Psoas muscle (tissue), 8 donors: ENCODE data around the gene SGF29. TPM values are rescaled to one million over a fixed set of nuclear protein-coding genes. Genes with fewer than 3 reads are reported as not detected.
"Not testable (repeated sequence)": the region's sequence is repeated elsewhere in the genome, so short reads cannot be mapped to it uniquely, and the experiment has no call there.

Source experiments
- ATAC-seq, 4 donors: fragments of 200-7000 bp; cut with Tn5 transposase; one replicate each; pipeline ENCODE4 v1.9.1; 2020; ENCODE audit warnings: moderate library complexity in 3 of 4, mild to moderate bottlenecking in 2 of 4
- DNase-seq, 2 donors: peaks; one replicate each; pipeline ENCODE4 v3.0.0-alpha.2; 2020
- H3K27ac ChIP-seq: fragments of 200-600 bp; one replicate; pipeline ENCODE4 v1.8.0; 2022
- H3K27me3 ChIP-seq, 3 donors: fragments of 200-600 bp in 1 of 3; one replicate each; pipeline versions ENCODE4 v1.6.1 to v1.8.0; 2013 to 2022; ENCODE audit warnings: low read length in 2 of 3, mild to moderate bottlenecking in 2 of 3, moderate library complexity in 1 of 3; ENCODE audit not compliant: insufficient read depth in 3 of 3
- H3K36me3 ChIP-seq, 2 donors: fragments of 200-600 bp in 1 of 2; one replicate each; pipeline versions ENCODE4 v1.6.1 to v1.8.0; 2013 to 2022; ENCODE audit warnings: low read depth in 1 of 2, mild to moderate bottlenecking in 1 of 2, moderate library complexity in 1 of 2; ENCODE audit not compliant: insufficient read depth in 1 of 2
- H3K4me1 ChIP-seq: fragments of 200-600 bp; one replicate; pipeline ENCODE4 v1.8.0; 2022
- H3K4me3 ChIP-seq: fragments of 200-600 bp; one replicate; pipeline ENCODE4 v1.8.0; 2022; ENCODE audit warnings: mild to moderate bottlenecking
- H3K9me3 ChIP-seq: fragments of 200-600 bp; one replicate; pipeline ENCODE4 v1.8.0; 2022
- WGBS, 3 donors: extraction: QIAGEN DNeasy Blood & Tissue Kit; methylation state at CpG; one replicate each; pipeline versions ENCODE4 v1.1.6 to v1.1.7; 2013; 5-methylcytosine and 5-hydroxymethylcytosine counted together
- intact Hi-C, 2 donors: fragments of 100-400 bp; cut with DNase I; formaldehyde crosslinking; loops; one replicate each; pipeline versions ENCODE4 v1.11.0 to v1.14.2; 2022
- polyA plus RNA-seq, 3 donors: library from polyadenylated mRNA; stranded (reverse); fragments of 200-250 nt; gene quantifications; one replicate each; pipeline ENCODE4 v1.2.3, GENCODE V29; 2013
- total RNA-seq, 4 donors: library from RNA; stranded (reverse); fragmentation: NEBNext Ultra II Directional in 2 of 4; extraction: Animal tissue kit (Norgen Biotek cat#: 25700) in 2 of 4; gene quantifications; one replicate each; pipeline versions ENCODE4 v1.2.1 to v1.2.4, GENCODE V29; 2021 to 2023
- TF ChIP-seq, protein P1 (sequence below): fragments of 200-600 bp; IDR thresholded peaks from one replicate; pipeline ENCODE4 v1.8.0; 2022; ENCODE audit warnings: antibody characterized with exemption
- donor health status: healthy with polysubstance abuse.
- donor health status: DM: no; HTN: no; CAD: no; lungs with moderate emphysema.
- donor health status: Bipolar disorder and iron deficiency.
- donor health status: healthy.
- donor health status: DM: yes; HTN: yes; CAD: no.
- donor health status: DM: no; HTN: no; CAD: no.
- donor health status: DM: no; HTN: no; CAD: no.
- donor health status: DM: yes; HTN: yes; CAD: no.

Gene SGF29
- total and polyA plus RNA-seq, 7 donors, result 20.5 to 48.3 (median 28.0) TPM

GRCh38 chr16:28590384-28591340 is 36.9 kb downstream of the SGF29 start:
- ATAC-seq (no peak), DNase-seq (no peak)
- Histone ChIP-seq H3K4me3 (no peak overlapping the region), H3K27ac (no peak overlapping the region), H3K4me1 (no peaks in the 10 kb centered on the region), H3K36me3 (peaks cover 0 to 61% of the 10 kb centered on the region in 2 donors), H3K9me3 (no peaks in the 10 kb centered on the region), H3K27me3 (no peaks in the 10 kb centered on the region)
- intact Hi-C loops, result no loop called here
- TF ChIP-seq, protein P1, sequence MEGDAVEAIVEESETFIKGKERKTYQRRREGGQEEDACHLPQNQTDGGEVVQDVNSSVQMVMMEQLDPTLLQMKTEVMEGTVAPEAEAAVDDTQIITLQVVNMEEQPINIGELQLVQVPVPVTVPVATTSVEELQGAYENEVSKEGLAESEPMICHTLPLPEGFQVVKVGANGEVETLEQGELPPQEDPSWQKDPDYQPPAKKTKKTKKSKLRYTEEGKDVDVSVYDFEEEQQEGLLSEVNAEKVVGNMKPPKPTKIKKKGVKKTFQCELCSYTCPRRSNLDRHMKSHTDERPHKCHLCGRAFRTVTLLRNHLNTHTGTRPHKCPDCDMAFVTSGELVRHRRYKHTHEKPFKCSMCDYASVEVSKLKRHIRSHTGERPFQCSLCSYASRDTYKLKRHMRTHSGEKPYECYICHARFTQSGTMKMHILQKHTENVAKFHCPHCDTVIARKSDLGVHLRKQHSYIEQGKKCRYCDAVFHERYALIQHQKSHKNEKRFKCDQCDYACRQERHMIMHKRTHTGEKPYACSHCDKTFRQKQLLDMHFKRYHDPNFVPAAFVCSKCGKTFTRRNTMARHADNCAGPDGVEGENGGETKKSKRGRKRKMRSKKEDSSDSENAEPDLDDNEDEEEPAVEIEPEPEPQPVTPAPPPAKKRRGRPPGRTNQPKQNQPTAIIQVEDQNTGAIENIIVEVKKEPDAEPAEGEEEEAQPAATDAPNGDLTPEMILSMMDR, result no peak
- WGBS, 3 donors, result 86 to 89% (median 88%) methylated on average over 20 to 22 of the region's 22 CpGs

- peaks cover 0 to 54% of the 10 kb centered on the region in 2 donors for H3K36me3 ChIP-seq
- WGBS, 3 donors, result 81 to 89% (median 87%) methylated on average over 6 of the region's 6 CpGs
Measured at GRCh38 chr16:28591355-28591754, 37.6 kb downstream of the SGF29 start.

GRCh38 chr16:28592511-28592910 is 38.8 kb downstream of the SGF29 start:
- DNase-seq (no peak), ATAC-seq (no peak)
- H3K27ac ChIP-seq, result no peak overlapping the region
- H3K4me1 ChIP-seq, result no peaks in the 10 kb centered on the region
- TF ChIP-seq, protein P1, result no peak
- no peaks in the 10 kb centered on the region for H3K9me3 ChIP-seq
- WGBS, 3 donors, result 85 to 96% (median 88%) methylated on average over 5 of the region's 5 CpGs
- H3K27me3 ChIP-seq, result peaks cover 0 to 4% (median 0%) of the 10 kb centered on the region in 3 donors
- peaks cover 0 to 42% of the 10 kb centered on the region in 2 donors for H3K36me3 ChIP-seq
- intact Hi-C loops, result no loop called here
- no peak overlapping the region for H3K4me3 ChIP-seq

More at GRCh38 chr16:28591355-28591754, 37.6 kb downstream of the SGF29 start:
- no peak for ATAC-seq
- TF ChIP-seq, protein P1, result no peak
- no peaks in the 10 kb centered on the region for H3K9me3 ChIP-seq
- H3K4me3 ChIP-seq, result no peak overlapping the region
- intact Hi-C loops, result no loop called here
- DNase-seq, result no peak
- H3K27ac ChIP-seq, result no peak overlapping the region
- H3K4me1 ChIP-seq, result no peaks in the 10 kb centered on the region
- no peaks in the 10 kb centered on the region for H3K27me3 ChIP-seq

GRCh38 chr16:28592979-28593553 is 39.3 kb downstream of the SGF29 start:
- ATAC-seq, result peak in 2 of 4 donors; percentile 8 to 29
- no peaks in the 10 kb centered on the region for H3K9me3 ChIP-seq
- no peak for DNase-seq
- TF ChIP-seq, protein P1, result no peak
- no peak overlapping the region for H3K27ac ChIP-seq
- WGBS, 3 donors, result 76 to 81% (median 79%) methylated on average over 13 of the region's 13 CpGs
- peaks cover 0 to 37% of the 10 kb centered on the region in 2 donors for H3K36me3 ChIP-seq
- intact Hi-C loops, result no loop called here
- H3K27me3 ChIP-seq, result peaks cover 0 to 5% (median 0%) of the 10 kb centered on the region in 3 donors
- H3K4me3 ChIP-seq, result no peak overlapping the region
- H3K4me1 ChIP-seq, result no peaks in the 10 kb centered on the region

DNA sequence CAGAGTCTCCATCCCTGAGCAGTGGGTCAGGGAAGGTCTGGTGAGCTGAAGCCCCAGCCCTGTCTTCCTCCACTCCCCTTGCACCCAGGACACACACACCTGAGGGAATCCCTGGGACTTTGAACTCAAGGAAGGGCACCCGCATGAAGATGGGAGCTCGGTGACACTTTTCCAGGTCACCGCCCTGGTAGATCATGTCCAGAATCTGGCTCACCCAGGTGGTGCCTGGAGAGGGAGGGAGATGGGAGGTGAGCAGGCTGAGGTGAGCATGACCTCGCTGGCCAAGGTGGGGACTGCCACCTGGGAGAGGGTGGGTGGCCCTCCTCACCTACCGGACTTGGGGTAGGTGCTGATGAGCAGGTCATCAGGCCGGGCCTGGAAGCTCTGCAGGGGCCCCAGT is 41.7 kb downstream of the SGF29 start:
- DNase-seq, H3K4me3 ChIP-seq, H3K27me3 ChIP-seq, H3K27ac ChIP-seq, intact Hi-C loops, ATAC-seq, H3K4me1 ChIP-seq, H3K9me3 ChIP-seq: not testable (repeated sequence)
- H3K36me3 ChIP-seq, result peaks cover 0 to 13% of the 10 kb centered on the region in 2 donors
- 92 to 100% (median 93%) methylated on average over 4 to 6 of the region's 6 CpGs for WGBS, 3 donors
